H1 (cell line): ENCODE data around the gene C1orf21. TPM values are rescaled to one million over a fixed set of nuclear protein-coding genes. Genes with fewer than 3 reads are reported as not detected.

Source experiments
- BACH1 ChIP-seq: IDR thresholded peaks from 2 replicates; pipeline ENCODE4 v1.6.1; 2012; ENCODE audit warnings: low read length, improper control_type of control experiment
- CREB1 ChIP-seq: IDR thresholded peaks from 2 replicates; pipeline ENCODE4 v1.6.1; 2012; ENCODE audit warnings: inconsistent platforms
- JUN ChIP-seq: IDR thresholded peaks from 2 replicates; pipeline ENCODE4 v1.6.1; 2011; ENCODE audit warnings: low read depth, mild to moderate bottlenecking, improper control_type of control experiment, low read length
- KDM5A ChIP-seq: fragments of 200-600 bp; IDR thresholded peaks from 2 replicates; pipeline ENCODE4 v1.7.1; 2012; ENCODE audit warnings: mild to moderate bottlenecking, low read length, inconsistent platforms, mixed read lengths
- TAF7 ChIP-seq: optimal IDR thresholded peaks from 2 replicates; pipeline ENCODE3; 2011; ENCODE audit warnings: low read depth, mild to moderate bottlenecking, inconsistent platforms, low read length, moderate library complexity, borderline replicate concordance
- TEAD4 ChIP-seq: IDR thresholded peaks from 2 replicates; pipeline ENCODE4 v1.6.1; 2012; ENCODE audit warnings: low read depth, low read length, inconsistent platforms, mixed read lengths
- polyA plus RNA-seq, 7 experiments: library from polyadenylated mRNA; depleted of rRNA in 3 of 7; stranded (reverse) in 5 of 7; unstranded in 2 of 7; fragments of >200 nt in 5 of 7; fragments of 200-250 nt in 2 of 7; gene quantifications; 1 replicate in 5 of 7; 2 replicates in 1 of 7; 4 replicates in 1 of 7; pipeline versions ENCODE4 v1.2.1 to v1.2.3, GENCODE V29; 2011 to 2013; ENCODE audit warnings: missing spikeins in 2 of 7, mixed read lengths in 2 of 7
- total RNA-seq: library from RNA; stranded (reverse); fragmentation: NEBNext Ultra II Directional; extraction: Animal tissue kit (Norgen Biotek cat#: 25700); gene quantifications from 2 replicates; pipeline ENCODE4 v1.2.1, GENCODE V29; 2021
- TF ChIP-seq, protein P1 (sequence below): IDR thresholded peaks from 2 replicates; pipeline ENCODE4 v1.6.1; 2011; ENCODE audit warnings: low read depth, mild to moderate bottlenecking, low read length; ENCODE audit not compliant: insufficient read depth

Gene C1orf21
- total and polyA plus RNA-seq, 2 of the 8 experiments (the other 6 are each of a cell fraction or from before 2014, with no cell fraction given) = 16.6 to 51.0 TPM

- TF ChIP-seq CREB1 (no peak), KDM5A (no peak), TAF7 (no peak), TEAD4 (no peak), BACH1 (no peak), JUN (no peak)
- TF ChIP-seq, protein P1, sequence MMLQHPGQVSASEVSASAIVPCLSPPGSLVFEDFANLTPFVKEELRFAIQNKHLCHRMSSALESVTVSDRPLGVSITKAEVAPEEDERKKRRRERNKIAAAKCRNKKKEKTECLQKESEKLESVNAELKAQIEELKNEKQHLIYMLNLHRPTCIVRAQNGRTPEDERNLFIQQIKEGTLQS = no peak
Measured at GRCh38 chr1:184503221-184503749, 116.5 kb downstream of the C1orf21 start (continued).
